GM23338 (cell line): Measurements from ENCODE around the gene MTRR. TPM values are rescaled to one million over a fixed set of nuclear protein-coding genes. Genes with fewer than 3 reads are reported as not detected.
A peak's percentile ranks its signal among the peaks of the same experiment; 100 is the strongest.

ENCODE experiments used
- ATAC-seq: fragments of 200-7000 bp; cut with Tn5 transposase; 3 replicates; pipeline ENCODE4 v1.9.1; 2020
- DNase-seq: peaks from one replicate; pipeline ENCODE4 v3.0.0-alpha.2; 2015; ENCODE audit warnings: low spot score
- H2AFZ ChIP-seq: fragments of 200-600 bp; sonication (generic); 2 replicates; pipeline ENCODE4 v1.8.0; 2016; ENCODE audit warnings: antibody characterized with exemption, mild to moderate bottlenecking, moderate library complexity
- H3F3A ChIP-seq: fragments of 200-600 bp; sonication (generic); replicated peaks from 2 replicates; pipeline ENCODE4 v1.8.0; 2017; ENCODE audit warnings: antibody characterized with exemption, mixed run types, low read depth
- H3K27ac ChIP-seq: fragments of 200-600 bp; sonication (generic); 2 replicates; pipeline ENCODE4 v1.6.1; 2016; ENCODE audit warnings: low read depth
- H3K27me3 ChIP-seq: fragments of 200-600 bp; sonication (generic); 2 replicates; pipeline ENCODE4 v1.8.0; 2016; ENCODE audit warnings: mild to moderate bottlenecking, mixed run types, moderate library complexity; ENCODE audit not compliant: insufficient read depth
- H3K36me3 ChIP-seq: fragments of 200-600 bp; sonication (generic); 2 replicates; pipeline ENCODE4 v1.8.0; 2016; ENCODE audit warnings: mild to moderate bottlenecking; ENCODE audit not compliant: insufficient read depth
- H3K4me1 ChIP-seq: fragments of 200-600 bp; sonication (generic); 2 replicates; pipeline ENCODE4 v1.8.0; 2016; ENCODE audit warnings: mild to moderate bottlenecking, moderate library complexity; ENCODE audit not compliant: insufficient read depth
- H3K4me2 ChIP-seq: fragments of 200-600 bp; sonication (generic); 2 replicates; pipeline ENCODE4 v1.7.1; 2017; ENCODE audit warnings: mixed run types
- H3K4me3 ChIP-seq: fragments of 200-600 bp; sonication (generic); 2 replicates; pipeline ENCODE4 v1.6.1; 2016; ENCODE audit warnings: mixed run types
- H3K79me2 ChIP-seq: fragments of 200-600 bp; sonication (generic); replicated peaks from 2 replicates; pipeline ENCODE4 v1.8.0; 2017; ENCODE audit warnings: mild to moderate bottlenecking; ENCODE audit not compliant: insufficient read depth
- H3K9me2 ChIP-seq: fragments of 200-600 bp; sonication (generic); 2 replicates; pipeline ENCODE4 v1.8.0; 2017; ENCODE audit not compliant: insufficient read depth
- H4K20me1 ChIP-seq: fragments of 200-600 bp; sonication (generic); replicated peaks from 2 replicates; pipeline ENCODE4 v1.8.0; 2017; ENCODE audit warnings: mild to moderate bottlenecking; ENCODE audit not compliant: insufficient read depth
- H3K27ac Mint-ChIP-seq: 2 replicates; pipeline ENCODE4 v1.8.0; 2020; ENCODE audit warnings: inconsistent platforms, mild to moderate bottlenecking, moderate library complexity, mixed read lengths
- H3K27me3 Mint-ChIP-seq: 3 replicates; pipeline ENCODE4 v1.8.0; 2022; ENCODE audit warnings: low read depth, mild to moderate bottlenecking, moderate library complexity, mixed read lengths, inconsistent platforms; ENCODE audit not compliant: insufficient read depth, poor library complexity
- H3K36me3 Mint-ChIP-seq: 3 replicates; pipeline ENCODE4 v1.8.0; 2021; ENCODE audit warnings: low read depth, mild to moderate bottlenecking, inconsistent platforms, moderate library complexity, mixed read lengths
- H3K4me1 Mint-ChIP-seq: 3 replicates; pipeline ENCODE4 v1.8.0; 2020; ENCODE audit warnings: mild to moderate bottlenecking, inconsistent platforms, mixed read lengths
- H3K4me3 Mint-ChIP-seq: 3 replicates; pipeline ENCODE4 v1.8.0; 2021; ENCODE audit warnings: moderate library complexity, mild to moderate bottlenecking, inconsistent platforms, mixed read lengths
- H3K9me3 Mint-ChIP-seq: 3 replicates; pipeline ENCODE4 v1.8.0; 2020; ENCODE audit warnings: moderate library complexity, mild to moderate bottlenecking, inconsistent platforms, mixed read lengths
- CTCF ChIP-seq, 2 experiments: fragments of 200-600 bp in 1 of 2; sonication (generic) in 1 of 2; conservative IDR thresholded peaks; 2 replicates each; pipeline versions ENCODE4 v1.5.1 to v1.6.1; 2016 to 2017; ENCODE audit warnings: antibody characterized with exemption in 2 of 2, low read depth in 2 of 2, mild to moderate bottlenecking in 2 of 2, moderate library complexity in 1 of 2
- ETS1 ChIP-seq: IDR thresholded peaks from 2 replicates; pipeline ENCODE4 v1.6.1; 2016; ENCODE audit warnings: antibody characterized with exemption
- EZH2phosphoT487 ChIP-seq: fragments of 200-600 bp; sonication (generic); IDR thresholded peaks from one replicate; pipeline ENCODE4 v1.8.1; 2018; ENCODE audit warnings: antibody characterized with exemption; ENCODE audit not compliant: unreplicated experiment
- JUNB ChIP-seq: IDR thresholded peaks from one replicate; pipeline ENCODE4 v1.6.1; 2016; ENCODE audit warnings: antibody characterized with exemption; ENCODE audit not compliant: unreplicated experiment
- POLR2AphosphoS5 ChIP-seq: IDR thresholded peaks from 2 replicates; pipeline ENCODE4 v1.6.1; 2016; ENCODE audit warnings: antibody characterized with exemption, low read depth
- REST ChIP-seq: IDR thresholded peaks from one replicate; pipeline ENCODE4 v1.6.1; 2018; ENCODE audit warnings: antibody characterized with exemption; ENCODE audit not compliant: unreplicated experiment
- ZNF331 ChIP-seq: fragments of 250-450 bp; sonication (Bioruptor Pico); IDR thresholded peaks from 2 replicates; pipeline ENCODE4 v1.5.0; 2020; ENCODE audit warnings: low read depth, mild to moderate bottlenecking, moderate library complexity
- polyA plus RNA-seq: library from polyadenylated mRNA; unstranded; fragments of >200 nt; fragmentation: Nextera tagmentation; extraction: Ambion mirVana; gene quantifications from 2 replicates; pipeline ENCODE4 v1.2.1, GENCODE V29; 2016
- total RNA-seq: library from RNA; depleted of rRNA; stranded (reverse); fragments of >200 nt; shearing (Covaris generic); gene quantifications from 2 replicates; pipeline ENCODE4 v1.2.3, GENCODE V29; 2014

Gene MTRR
- total and polyA plus RNA-seq, 2 experiments from 2014 or later = 16.5 to 55.9 TPM

GRCh38 chr5:7897014-7897600, 28.2 kb downstream of the MTRR start:
- ATAC-seq = peak; percentile 25; the same call in 2 of the 3 replicates
- H3K27me3 Mint-ChIP-seq = no peaks in the 10 kb centered on the region
- TF ChIP-seq POLR2AphosphoS5 (no peak), JUNB (no peak), REST (no peak), CTCF (conservative IDR thresholded peaks at IDR 0.05; ENCODE audit: low read depth in 2 of 2) (peak; percentile 56 to 64), EZH2phosphoT487 (no peak)
- H3K27me3 ChIP-seq = no peaks in the 10 kb centered on the region
- H2AFZ ChIP-seq = no peak overlapping the region
- H3K4me3 Mint-ChIP-seq = no peak overlapping the region
- H3K4me3 ChIP-seq = no peak overlapping the region
- H3K9me2 ChIP-seq = no peaks in the 10 kb centered on the region
- no peaks in the 10 kb centered on the region for H3K79me2 ChIP-seq
- H3F3A ChIP-seq = no peaks in the 10 kb centered on the region
- H3K36me3 ChIP-seq = peaks cover 65% of the 10 kb centered on the region
- 0 out of 2 replicates have a peak, but pooled peaks cover 7% of the 10 kb centered on the region for H4K20me1 ChIP-seq
- no peaks in the 10 kb centered on the region for H3K4me1 Mint-ChIP-seq
- peaks cover 74% of the 10 kb centered on the region for H3K36me3 Mint-ChIP-seq
- DNase-seq = peak; percentile 43
- H3K27ac Mint-ChIP-seq = no peak overlapping the region
- H3K9me3 Mint-ChIP-seq = no peaks in the 10 kb centered on the region
- H3K4me1 ChIP-seq = no peaks in the 10 kb centered on the region
- no peak overlapping the region for H3K4me2 ChIP-seq
- H3K27ac ChIP-seq = no peak overlapping the region

- Mint-ChIP-seq H3K36me3 (peaks cover 57% of the 10 kb centered on the region), H3K27ac (no peak overlapping the region), H3K4me1 (no peaks in the 10 kb centered on the region), H3K9me3 (peaks cover 3% of the 10 kb centered on the region; the same call in 2 of the 3 replicates), H3K4me3 (no peak overlapping the region), H3K27me3 (no peaks in the 10 kb centered on the region)
- Histone ChIP-seq H3K27ac (no peak overlapping the region), H3K27me3 (no peaks in the 10 kb centered on the region), H3K4me1 (no peaks in the 10 kb centered on the region), H2AFZ (no peak overlapping the region), H3F3A (no peaks in the 10 kb centered on the region), H4K20me1 (no peaks in the 10 kb centered on the region), H3K79me2 (no peaks in the 10 kb centered on the region), H3K4me3 (no peak overlapping the region), H3K4me2 (no peak overlapping the region), H3K36me3 (peaks cover 35% of the 10 kb centered on the region), H3K9me2 (no peaks in the 10 kb centered on the region)
- ATAC-seq (no peak), DNase-seq (no peak)
- TF ChIP-seq ZNF331 (CRISPR knock-in tag) = no peak
- no peak for TF ChIP-seq REST
- TF ChIP-seq POLR2AphosphoS5 = no peak
- TF ChIP-seq JUNB = no peak
- no peak for TF ChIP-seq ETS1
Measured at GRCh38 chr5:7902201-7902600, 33.3 kb downstream of the MTRR start.
